WTC11 (cell line): Measurements from ENCODE around the gene ZNHIT3. TPM values are rescaled to one million over a fixed set of nuclear protein-coding genes. Genes with fewer than 3 reads are reported as not detected.
"Not testable (repeated sequence)": the region's sequence is repeated elsewhere in the genome, so short reads cannot be mapped to it uniquely, and the experiment has no call there.

ENCODE experiments used
- ATAC-seq: fragments of 200-7000 bp; cut with Tn5 transposase; 2 replicates; pipeline ENCODE4 v1.10.0; 2021; ENCODE audit warnings: mild to moderate bottlenecking, moderate library complexity
- CTCF ChIA-PET: fragments of 300-600 bp; sonication (Branson Sonifier 250); formaldehyde crosslinking; loops from one replicate; lab custom pipeline; 2021; ENCODE audit warnings: antibody characterized with exemption; lab: Charles Lee
- POLR2A ChIA-PET: fragments of 350-600 bp; sonication (Branson Sonifier 250); formaldehyde crosslinking; loops from one replicate; lab custom pipeline; 2021; ENCODE audit warnings: antibody characterized with exemption; lab: Charles Lee
- DNase-seq: peaks from one replicate; pipeline ENCODE4 v3.0.0; 2021; ENCODE audit warnings: low spot score
- H3K27ac Mint-ChIP-seq: 2 replicates; pipeline ENCODE4 v1.8.0; 2021; ENCODE audit warnings: mixed read lengths
- H3K27me3 Mint-ChIP-seq: 2 replicates; pipeline ENCODE4 v1.8.0; 2021; ENCODE audit warnings: low read depth, mild to moderate bottlenecking, moderate library complexity, mixed read lengths
- H3K36me3 Mint-ChIP-seq: 2 replicates; pipeline ENCODE4 v1.8.0; 2021; ENCODE audit warnings: mixed read lengths
- H3K4me1 Mint-ChIP-seq: 2 replicates; pipeline ENCODE4 v1.8.0; 2022; ENCODE audit warnings: mixed read lengths
- H3K4me3 Mint-ChIP-seq: 2 replicates; pipeline ENCODE4 v1.8.0; 2021; ENCODE audit warnings: mild to moderate bottlenecking, moderate library complexity, mixed read lengths
- H3K9me3 Mint-ChIP-seq: 2 replicates; pipeline ENCODE4 v1.8.0; 2021; ENCODE audit warnings: mixed read lengths
- CBFB ChIP-seq: sonication (generic); formaldehyde crosslinking; IDR thresholded peaks from 2 replicates; pipeline ENCODE4 v1.8.1; 2022; ENCODE audit warnings: mild to moderate bottlenecking, low read depth, missing genetic modification reagents
- JAZF1 ChIP-seq: fragments of 250-450 bp; sonication (Bioruptor Pico); IDR thresholded peaks from 2 replicates; pipeline ENCODE4 v1.9.0; 2021; ENCODE audit warnings: moderate library complexity, mild to moderate bottlenecking, inconsistent platforms
- NFATC4 ChIP-seq: fragments of 250-450 bp; sonication (Bioruptor Pico); IDR thresholded peaks from 2 replicates; pipeline ENCODE4 v1.9.0; 2021; ENCODE audit warnings: mild to moderate bottlenecking
- RORB ChIP-seq: fragments of 250-450 bp; sonication (Bioruptor Pico); IDR thresholded peaks from 2 replicates; pipeline ENCODE4 v1.9.0; 2021; ENCODE audit warnings: mild to moderate bottlenecking
- SP1 ChIP-seq: sonication (generic); formaldehyde crosslinking; conservative IDR thresholded peaks from 2 replicates; pipeline ENCODE4 v1.8.1; 2022; ENCODE audit warnings: missing genetic modification reagents
- TEAD1 ChIP-seq: sonication (generic); formaldehyde crosslinking; IDR thresholded peaks from 2 replicates; pipeline ENCODE4 v1.8.0; 2022; ENCODE audit warnings: mild to moderate bottlenecking, missing genetic modification reagents
- TP53 ChIP-seq: sonication (generic); formaldehyde crosslinking; IDR thresholded peaks from 2 replicates; pipeline ENCODE4 v1.8.1; 2023; ENCODE audit warnings: mild to moderate bottlenecking, missing genetic modification reagents
- ZNF416 ChIP-seq: fragments of 250-450 bp; sonication (Bioruptor Pico); IDR thresholded peaks from 2 replicates; pipeline ENCODE4 v1.9.0; 2021; ENCODE audit warnings: mild to moderate bottlenecking, inconsistent platforms
- total RNA-seq: library from RNA; stranded (reverse); gene quantifications from 3 replicates; pipeline ENCODE4 v1.2.3, GENCODE V29; 2021
- TF ChIP-seq, protein P1 (sequence below): sonication (generic); formaldehyde crosslinking; IDR thresholded peaks from 2 replicates; pipeline ENCODE4 v1.8.1; 2023; ENCODE audit warnings: mild to moderate bottlenecking, missing genetic modification reagents, borderline replicate concordance
- TF ChIP-seq, protein P2 (sequence below): sonication (generic); formaldehyde crosslinking; IDR thresholded peaks from 2 replicates; pipeline ENCODE4 v1.8.0; 2022; ENCODE audit warnings: missing genetic modification reagents
- TF ChIP-seq, protein P3 (sequence below): fragments of 250-450 bp; sonication (Bioruptor Pico); IDR thresholded peaks from 2 replicates; pipeline ENCODE4 v1.8.0; 2021; ENCODE audit warnings: mild to moderate bottlenecking
- TF ChIP-seq, protein P4 (sequence below): sonication (generic); formaldehyde crosslinking; conservative IDR thresholded peaks from 2 replicates; pipeline ENCODE4 v1.8.1; 2023; ENCODE audit warnings: mild to moderate bottlenecking, low read depth, missing genetic modification reagents, moderate library complexity

ZNHIT3 gene
- total RNA-seq, 1 experiment from 2014 or later = 47.0 TPM

DNA sequence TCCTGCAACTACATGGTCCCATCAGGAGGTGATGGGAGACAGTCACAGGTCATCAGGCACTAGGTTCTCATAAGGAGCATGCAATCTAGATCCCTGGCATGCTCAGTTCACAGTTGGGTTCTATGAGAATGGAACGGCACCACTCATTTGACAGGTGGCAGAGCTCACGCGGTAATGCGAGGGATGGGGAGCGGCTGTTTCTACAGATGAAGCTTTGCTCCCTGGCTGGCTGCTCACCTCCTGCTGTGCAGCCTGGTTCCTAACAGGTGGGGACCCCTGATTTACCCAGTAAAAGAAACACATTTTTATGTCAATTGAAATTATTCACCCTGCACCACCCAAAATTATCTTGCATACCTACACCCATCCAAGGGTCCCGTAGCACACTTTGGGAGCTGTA lies 42.7 kb upstream of the ZNHIT3 start (continued):
- TF ChIP-seq, protein P1, sequence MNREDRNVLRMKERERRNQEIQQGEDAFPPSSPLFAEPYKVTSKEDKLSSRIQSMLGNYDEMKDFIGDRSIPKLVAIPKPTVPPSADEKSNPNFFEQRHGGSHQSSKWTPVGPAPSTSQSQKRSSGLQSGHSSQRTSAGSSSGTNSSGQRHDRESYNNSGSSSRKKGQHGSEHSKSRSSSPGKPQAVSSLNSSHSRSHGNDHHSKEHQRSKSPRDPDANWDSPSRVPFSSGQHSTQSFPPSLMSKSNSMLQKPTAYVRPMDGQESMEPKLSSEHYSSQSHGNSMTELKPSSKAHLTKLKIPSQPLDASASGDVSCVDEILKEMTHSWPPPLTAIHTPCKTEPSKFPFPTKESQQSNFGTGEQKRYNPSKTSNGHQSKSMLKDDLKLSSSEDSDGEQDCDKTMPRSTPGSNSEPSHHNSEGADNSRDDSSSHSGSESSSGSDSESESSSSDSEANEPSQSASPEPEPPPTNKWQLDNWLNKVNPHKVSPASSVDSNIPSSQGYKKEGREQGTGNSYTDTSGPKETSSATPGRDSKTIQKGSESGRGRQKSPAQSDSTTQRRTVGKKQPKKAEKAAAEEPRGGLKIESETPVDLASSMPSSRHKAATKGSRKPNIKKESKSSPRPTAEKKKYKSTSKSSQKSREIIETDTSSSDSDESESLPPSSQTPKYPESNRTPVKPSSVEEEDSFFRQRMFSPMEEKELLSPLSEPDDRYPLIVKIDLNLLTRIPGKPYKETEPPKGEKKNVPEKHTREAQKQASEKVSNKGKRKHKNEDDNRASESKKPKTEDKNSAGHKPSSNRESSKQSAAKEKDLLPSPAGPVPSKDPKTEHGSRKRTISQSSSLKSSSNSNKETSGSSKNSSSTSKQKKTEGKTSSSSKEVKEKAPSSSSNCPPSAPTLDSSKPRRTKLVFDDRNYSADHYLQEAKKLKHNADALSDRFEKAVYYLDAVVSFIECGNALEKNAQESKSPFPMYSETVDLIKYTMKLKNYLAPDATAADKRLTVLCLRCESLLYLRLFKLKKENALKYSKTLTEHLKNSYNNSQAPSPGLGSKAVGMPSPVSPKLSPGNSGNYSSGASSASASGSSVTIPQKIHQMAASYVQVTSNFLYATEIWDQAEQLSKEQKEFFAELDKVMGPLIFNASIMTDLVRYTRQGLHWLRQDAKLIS (CRISPR knock-in tag) = no peak
- no peak for TF ChIP-seq ZNF416 (CRISPR knock-in tag)

DNA sequence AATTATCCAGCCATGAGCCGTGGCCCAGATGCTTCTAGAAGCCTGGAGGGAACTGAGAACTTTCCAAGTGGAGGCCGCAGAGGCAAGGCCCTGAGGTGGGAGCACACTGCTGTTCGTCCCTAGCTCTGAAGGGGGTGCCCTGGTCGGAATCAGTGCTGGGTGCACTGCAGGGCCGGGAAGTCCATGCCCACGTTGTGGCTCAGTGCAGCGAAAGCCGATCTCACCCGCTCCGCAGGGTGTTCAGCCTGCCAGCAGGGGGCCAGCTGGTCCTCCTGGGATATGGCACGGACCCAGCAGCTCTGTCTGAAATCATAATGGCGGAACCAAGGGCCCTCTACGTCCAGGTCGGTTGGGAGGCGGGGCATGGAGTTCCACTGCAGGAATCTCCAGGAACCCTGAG lies 36.5 kb upstream of the ZNHIT3 start:
- H3K4me3 Mint-ChIP-seq, H3K4me1 Mint-ChIP-seq, H3K9me3 Mint-ChIP-seq, CTCF ChIA-PET, ATAC-seq, DNase-seq, H3K36me3 Mint-ChIP-seq, POLR2A ChIA-PET, H3K27me3 Mint-ChIP-seq, H3K27ac Mint-ChIP-seq: not testable (repeated sequence)

DNA sequence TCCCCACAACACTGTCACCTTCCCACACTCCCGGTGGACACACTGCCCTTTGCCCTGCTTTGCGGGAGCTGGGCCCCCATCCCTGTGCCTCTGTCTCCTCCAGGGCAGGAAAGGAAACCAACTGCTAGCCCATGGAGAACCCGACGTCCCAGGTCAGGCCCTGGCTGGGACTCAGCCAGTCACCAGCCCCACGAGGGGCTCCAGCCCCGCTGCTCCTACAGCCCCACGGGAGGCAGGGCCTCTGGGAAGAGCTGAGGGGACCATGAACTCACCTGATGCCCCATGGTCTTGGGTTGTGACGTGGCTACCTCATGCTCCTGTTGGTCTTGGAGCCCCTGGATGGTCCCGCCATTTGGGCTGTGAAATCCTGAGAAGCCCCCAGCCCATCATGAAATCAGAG lies 33.6 kb upstream of the ZNHIT3 start:
- H3K27ac Mint-ChIP-seq, CTCF ChIA-PET, H3K4me3 Mint-ChIP-seq, H3K4me1 Mint-ChIP-seq, ATAC-seq, H3K27me3 Mint-ChIP-seq, H3K9me3 Mint-ChIP-seq, POLR2A ChIA-PET, DNase-seq, H3K36me3 Mint-ChIP-seq: not testable (repeated sequence)

DNA sequence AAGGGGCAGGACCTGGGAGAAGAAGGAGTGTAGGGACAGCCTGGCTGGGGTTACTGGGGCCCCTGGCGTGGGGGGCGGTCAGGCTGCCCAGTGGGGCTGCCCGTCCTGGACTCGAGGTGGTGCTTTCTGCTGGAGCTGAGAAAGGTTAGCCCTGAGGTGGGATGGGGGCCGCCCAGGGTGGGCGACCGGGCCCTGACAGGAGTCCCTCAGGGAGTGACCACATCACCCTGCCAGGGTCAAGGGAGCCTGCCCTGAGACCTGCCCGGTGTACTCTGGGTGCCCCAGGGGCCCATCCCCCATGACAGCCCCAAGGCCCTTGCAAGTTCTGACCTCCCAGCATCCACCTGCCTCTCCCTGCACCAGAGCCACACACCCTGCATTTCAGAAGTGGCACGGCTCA lies 28.8 kb upstream of the ZNHIT3 start:
- POLR2A ChIA-PET, DNase-seq, H3K4me3 Mint-ChIP-seq, H3K36me3 Mint-ChIP-seq, H3K4me1 Mint-ChIP-seq, H3K27me3 Mint-ChIP-seq, H3K27ac Mint-ChIP-seq, ATAC-seq, H3K9me3 Mint-ChIP-seq: not testable (repeated sequence)
- CTCF ChIA-PET = interaction anchor here (2.5 kb wide), 1 partner anchor 25 kb away, joined by 10 read pairs; no protein-coding TSS in a partner anchor

DNA sequence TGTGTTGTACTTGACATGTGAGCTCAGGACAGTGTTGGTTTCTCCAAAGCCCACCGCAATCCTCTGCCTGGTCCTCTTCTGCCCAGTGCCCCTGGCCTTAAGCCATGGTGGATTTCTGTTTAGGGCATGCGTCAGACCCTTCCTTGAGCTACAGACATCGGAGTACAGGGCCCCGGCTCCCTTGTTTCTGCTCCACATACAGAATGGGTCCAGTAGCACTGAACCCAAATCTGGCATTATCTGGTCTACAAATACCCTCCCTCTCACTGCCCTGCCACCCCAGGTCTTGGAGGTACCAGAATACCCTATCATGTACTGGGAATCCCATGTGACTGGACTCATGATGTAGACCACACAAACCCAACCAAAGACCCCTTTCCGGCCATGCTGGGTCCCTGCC lies 27.4 kb upstream of the ZNHIT3 start:
- DNase-seq (no peak), ATAC-seq (no peak)
- Mint-ChIP-seq H3K27ac (no peak overlapping the region), H3K36me3 (no peaks in the 10 kb centered on the region), H3K27me3 (peaks cover 20% of the 10 kb centered on the region), H3K4me1 (no peaks in the 10 kb centered on the region), H3K4me3 (no peak overlapping the region), H3K9me3 (no peaks in the 10 kb centered on the region)
- TF ChIP-seq TP53 (CRISPR knock-in tag) (no peak), RORB (CRISPR knock-in tag) (no peak), SP1 (CRISPR knock-in tag) (no peak), NFATC4 (no peak), TEAD1 (no peak), CBFB (CRISPR knock-in tag) (no peak), JAZF1 (no peak)
- TF ChIP-seq, protein P2, sequence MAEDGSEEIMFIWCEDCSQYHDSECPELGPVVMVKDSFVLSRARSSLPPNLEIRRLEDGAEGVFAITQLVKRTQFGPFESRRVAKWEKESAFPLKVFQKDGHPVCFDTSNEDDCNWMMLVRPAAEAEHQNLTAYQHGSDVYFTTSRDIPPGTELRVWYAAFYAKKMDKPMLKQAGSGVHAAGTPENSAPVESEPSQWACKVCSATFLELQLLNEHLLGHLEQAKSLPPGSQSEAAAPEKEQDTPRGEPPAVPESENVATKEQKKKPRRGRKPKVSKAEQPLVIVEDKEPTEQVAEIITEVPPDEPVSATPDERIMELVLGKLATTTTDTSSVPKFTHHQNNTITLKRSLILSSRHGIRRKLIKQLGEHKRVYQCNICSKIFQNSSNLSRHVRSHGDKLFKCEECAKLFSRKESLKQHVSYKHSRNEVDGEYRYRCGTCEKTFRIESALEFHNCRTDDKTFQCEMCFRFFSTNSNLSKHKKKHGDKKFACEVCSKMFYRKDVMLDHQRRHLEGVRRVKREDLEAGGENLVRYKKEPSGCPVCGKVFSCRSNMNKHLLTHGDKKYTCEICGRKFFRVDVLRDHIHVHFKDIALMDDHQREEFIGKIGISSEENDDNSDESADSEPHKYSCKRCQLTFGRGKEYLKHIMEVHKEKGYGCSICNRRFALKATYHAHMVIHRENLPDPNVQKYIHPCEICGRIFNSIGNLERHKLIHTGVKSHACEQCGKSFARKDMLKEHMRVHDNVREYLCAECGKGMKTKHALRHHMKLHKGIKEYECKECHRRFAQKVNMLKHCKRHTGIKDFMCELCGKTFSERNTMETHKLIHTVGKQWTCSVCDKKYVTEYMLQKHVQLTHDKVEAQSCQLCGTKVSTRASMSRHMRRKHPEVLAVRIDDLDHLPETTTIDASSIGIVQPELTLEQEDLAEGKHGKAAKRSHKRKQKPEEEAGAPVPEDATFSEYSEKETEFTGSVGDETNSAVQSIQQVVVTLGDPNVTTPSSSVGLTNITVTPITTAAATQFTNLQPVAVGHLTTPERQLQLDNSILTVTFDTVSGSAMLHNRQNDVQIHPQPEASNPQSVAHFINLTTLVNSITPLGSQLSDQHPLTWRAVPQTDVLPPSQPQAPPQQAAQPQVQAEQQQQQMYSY (CRISPR knock-in tag) = no peak
- TF ChIP-seq, protein P3, sequence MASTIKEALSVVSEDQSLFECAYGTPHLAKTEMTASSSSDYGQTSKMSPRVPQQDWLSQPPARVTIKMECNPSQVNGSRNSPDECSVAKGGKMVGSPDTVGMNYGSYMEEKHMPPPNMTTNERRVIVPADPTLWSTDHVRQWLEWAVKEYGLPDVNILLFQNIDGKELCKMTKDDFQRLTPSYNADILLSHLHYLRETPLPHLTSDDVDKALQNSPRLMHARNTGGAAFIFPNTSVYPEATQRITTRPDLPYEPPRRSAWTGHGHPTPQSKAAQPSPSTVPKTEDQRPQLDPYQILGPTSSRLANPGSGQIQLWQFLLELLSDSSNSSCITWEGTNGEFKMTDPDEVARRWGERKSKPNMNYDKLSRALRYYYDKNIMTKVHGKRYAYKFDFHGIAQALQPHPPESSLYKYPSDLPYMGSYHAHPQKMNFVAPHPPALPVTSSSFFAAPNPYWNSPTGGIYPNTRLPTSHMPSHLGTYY (CRISPR knock-in tag) = no peak
- TF ChIP-seq, protein P4, sequence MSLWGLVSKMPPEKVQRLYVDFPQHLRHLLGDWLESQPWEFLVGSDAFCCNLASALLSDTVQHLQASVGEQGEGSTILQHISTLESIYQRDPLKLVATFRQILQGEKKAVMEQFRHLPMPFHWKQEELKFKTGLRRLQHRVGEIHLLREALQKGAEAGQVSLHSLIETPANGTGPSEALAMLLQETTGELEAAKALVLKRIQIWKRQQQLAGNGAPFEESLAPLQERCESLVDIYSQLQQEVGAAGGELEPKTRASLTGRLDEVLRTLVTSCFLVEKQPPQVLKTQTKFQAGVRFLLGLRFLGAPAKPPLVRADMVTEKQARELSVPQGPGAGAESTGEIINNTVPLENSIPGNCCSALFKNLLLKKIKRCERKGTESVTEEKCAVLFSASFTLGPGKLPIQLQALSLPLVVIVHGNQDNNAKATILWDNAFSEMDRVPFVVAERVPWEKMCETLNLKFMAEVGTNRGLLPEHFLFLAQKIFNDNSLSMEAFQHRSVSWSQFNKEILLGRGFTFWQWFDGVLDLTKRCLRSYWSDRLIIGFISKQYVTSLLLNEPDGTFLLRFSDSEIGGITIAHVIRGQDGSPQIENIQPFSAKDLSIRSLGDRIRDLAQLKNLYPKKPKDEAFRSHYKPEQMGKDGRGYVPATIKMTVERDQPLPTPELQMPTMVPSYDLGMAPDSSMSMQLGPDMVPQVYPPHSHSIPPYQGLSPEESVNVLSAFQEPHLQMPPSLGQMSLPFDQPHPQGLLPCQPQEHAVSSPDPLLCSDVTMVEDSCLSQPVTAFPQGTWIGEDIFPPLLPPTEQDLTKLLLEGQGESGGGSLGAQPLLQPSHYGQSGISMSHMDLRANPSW (CRISPR knock-in tag) = no peak
- ChIA-PET CTCF (interaction anchor here (2.5 kb wide), 1 partner anchor 24 kb away, joined by 10 read pairs; no protein-coding TSS in a partner anchor), POLR2A (no interaction called here)
